NCI-H1436 (cell line): ENCODE results near the gene COL2A1.

Source experiments
- DNase-seq: peaks from one replicate; lab custom pipeline; 2025; lab: John Stamatoyannopoulos, UW

COL2A1 gene

GRCh38 chr12:47989666-47990065 is 14.6 kb downstream of the COL2A1 start:
- DNase-seq: no peak

- DNase-seq: no peak
Measured at GRCh38 chr12:47989023-47989417, 15.3 kb downstream of the COL2A1 start.

GRCh38 chr12:47988073-47989022 is 15.9 kb downstream of the COL2A1 start:
- no peak for DNase-seq

GRCh38 chr12:47987411-47988072 is 16.7 kb downstream of the COL2A1 start:
- no peak for DNase-seq

GRCh38 chr12:47986832-47987231 is 17.4 kb downstream of the COL2A1 start:
- DNase-seq: no peak

- no peak for DNase-seq
Measured at GRCh38 chr12:47986291-47986660, 18.0 kb downstream of the COL2A1 start.

- no peak for DNase-seq
Measured at GRCh38 chr12:47985596-47986290, 18.5 kb downstream of the COL2A1 start.

- no peak for DNase-seq
Measured at GRCh38 chr12:47984331-47984801, 19.9 kb downstream of the COL2A1 start.

GRCh38 chr12:47983541-47984115 is 20.6 kb downstream of the COL2A1 start:
- DNase-seq: no peak

- no peak for DNase-seq
Measured at GRCh38 chr12:47982770-47983169, 21.5 kb downstream of the COL2A1 start.

GRCh38 chr12:47982311-47982710 is 22.0 kb downstream of the COL2A1 start:
- no peak for DNase-seq

- no peak for DNase-seq
Measured at GRCh38 chr12:47981496-47982260, 22.6 kb downstream of the COL2A1 start.

GRCh38 chr12:47980779-47981495 is 23.3 kb downstream of the COL2A1 start:
- no peak for DNase-seq

- no peak for DNase-seq
Measured at GRCh38 chr12:47980197-47980596, 24.1 kb downstream of the COL2A1 start.

GRCh38 chr12:47979686-47980085 is 24.6 kb downstream of the COL2A1 start:
- no peak for DNase-seq

- no peak for DNase-seq
Measured at GRCh38 chr12:47979166-47979565, 25.1 kb downstream of the COL2A1 start.

- DNase-seq: no peak
Measured at GRCh38 chr12:47978598-47978873, 25.7 kb downstream of the COL2A1 start.

- DNase-seq: no peak
Measured at GRCh38 chr12:47977772-47978597, 26.3 kb downstream of the COL2A1 start.

GRCh38 chr12:47977046-47977771 is 27.1 kb downstream of the COL2A1 start:
- DNase-seq: no peak
